ENCODE data around the gene PLA2G4F. TPM values are rescaled to one million over a fixed set of nuclear protein-coding genes. Genes with fewer than 3 reads are reported as not detected.

The PLA2G4F gene
- total and polyA plus RNA-seq, 12 donors, result 0.03 to 13.8 (median 1.7) TPM

DNA sequence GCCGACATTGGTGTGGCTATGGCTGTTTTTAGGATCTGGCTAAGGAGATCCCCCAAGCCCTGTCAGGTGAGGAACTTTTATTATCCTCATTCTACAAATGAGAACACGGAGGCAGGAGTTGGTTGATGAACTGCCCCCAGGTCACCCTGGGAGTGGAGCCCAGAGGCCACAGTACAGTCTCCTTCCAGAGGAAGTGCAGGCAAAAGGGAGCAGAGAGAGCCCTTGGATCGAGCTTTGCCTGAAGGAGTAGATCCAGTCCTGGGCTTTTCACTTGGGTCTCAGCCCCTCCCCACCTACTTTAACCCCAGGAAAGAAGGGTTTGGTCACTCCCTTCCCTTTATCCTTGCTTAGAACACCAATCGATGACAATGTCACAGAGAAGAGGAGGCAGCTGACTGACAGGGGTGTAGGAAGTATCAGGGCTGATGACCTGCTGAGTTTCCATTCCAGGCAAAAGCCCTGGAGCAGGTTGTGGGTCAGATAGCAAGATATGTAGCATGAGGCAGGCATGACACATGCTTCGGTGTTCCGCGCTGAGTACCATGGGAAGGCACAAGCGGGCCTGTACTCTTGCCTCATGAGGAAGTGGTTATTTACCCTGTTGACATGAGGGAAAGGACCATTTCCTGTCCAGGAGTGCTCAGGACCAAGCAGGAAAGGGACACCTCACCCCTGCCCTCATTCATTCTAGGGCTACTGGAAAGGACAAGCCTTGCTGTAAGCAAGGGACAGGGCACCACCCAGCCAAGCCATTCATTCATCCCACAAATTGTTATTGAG, 56.2 kb downstream of the PLA2G4F start:
- Histone ChIP-seq H3K27me3 (no peaks in the 10 kb centered on the region), H3K4me1 (peaks cover 0 to 11% (median 0%) of the 10 kb centered on the region in 9 donors), H3K9me3 (no peaks in the 10 kb centered on the region), H3K36me3 (no peaks in the 10 kb centered on the region), H3K4me3 (no peak overlapping the region), H3K27ac (no peak overlapping the region)
- intact Hi-C loops (cut with DNase I), result no loop called here
- DNase-seq, result no peak
- 70 to 81% methylated on average over 8 of the region's 8 CpGs for WGBS, 2 donors
- TF ChIP-seq, protein P1, sequence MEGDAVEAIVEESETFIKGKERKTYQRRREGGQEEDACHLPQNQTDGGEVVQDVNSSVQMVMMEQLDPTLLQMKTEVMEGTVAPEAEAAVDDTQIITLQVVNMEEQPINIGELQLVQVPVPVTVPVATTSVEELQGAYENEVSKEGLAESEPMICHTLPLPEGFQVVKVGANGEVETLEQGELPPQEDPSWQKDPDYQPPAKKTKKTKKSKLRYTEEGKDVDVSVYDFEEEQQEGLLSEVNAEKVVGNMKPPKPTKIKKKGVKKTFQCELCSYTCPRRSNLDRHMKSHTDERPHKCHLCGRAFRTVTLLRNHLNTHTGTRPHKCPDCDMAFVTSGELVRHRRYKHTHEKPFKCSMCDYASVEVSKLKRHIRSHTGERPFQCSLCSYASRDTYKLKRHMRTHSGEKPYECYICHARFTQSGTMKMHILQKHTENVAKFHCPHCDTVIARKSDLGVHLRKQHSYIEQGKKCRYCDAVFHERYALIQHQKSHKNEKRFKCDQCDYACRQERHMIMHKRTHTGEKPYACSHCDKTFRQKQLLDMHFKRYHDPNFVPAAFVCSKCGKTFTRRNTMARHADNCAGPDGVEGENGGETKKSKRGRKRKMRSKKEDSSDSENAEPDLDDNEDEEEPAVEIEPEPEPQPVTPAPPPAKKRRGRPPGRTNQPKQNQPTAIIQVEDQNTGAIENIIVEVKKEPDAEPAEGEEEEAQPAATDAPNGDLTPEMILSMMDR (IDR thresholded peaks at IDR 0.05), result no peak
- ATAC-seq, result peak in 2 of 8 donors; percentile 39

DNA sequence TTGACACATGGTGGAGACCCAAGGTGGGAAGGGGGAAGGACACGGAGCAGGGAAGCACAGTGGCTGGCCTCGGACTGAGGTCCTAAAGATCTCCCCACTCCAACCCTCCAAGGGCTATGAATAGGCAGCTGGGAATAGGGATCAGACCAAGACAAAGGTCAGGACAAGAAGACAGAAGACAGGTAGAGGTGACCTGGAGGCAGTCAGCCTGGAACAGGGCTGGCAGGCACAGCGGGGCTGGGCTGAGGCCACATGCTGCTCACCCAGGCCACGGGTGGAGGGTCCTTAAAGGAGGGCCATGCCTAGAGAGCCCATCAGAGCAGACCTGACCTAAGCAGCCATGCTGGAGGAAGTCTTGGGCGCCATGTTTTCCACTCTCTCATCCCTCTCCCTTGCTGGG, 59.4 kb downstream of the PLA2G4F start:
- DNase-seq, result no peak
- Histone ChIP-seq H3K4me3 (no peak overlapping the region), H3K27ac (no peak overlapping the region), H3K9me3 (no peaks in the 10 kb centered on the region), H3K27me3 (no peaks in the 10 kb centered on the region), H3K4me1 (peaks cover 0 to 11% (median 0%) of the 10 kb centered on the region in 9 donors), H3K36me3 (no peaks in the 10 kb centered on the region)
- TF ChIP-seq, protein P1 (IDR thresholded peaks at IDR 0.05), result no peak
- 81 to 87% methylated on average over 5 of the region's 5 CpGs for WGBS, 2 donors
- intact Hi-C loops (cut with DNase I), result no loop called here
- no peak for ATAC-seq

DNA sequence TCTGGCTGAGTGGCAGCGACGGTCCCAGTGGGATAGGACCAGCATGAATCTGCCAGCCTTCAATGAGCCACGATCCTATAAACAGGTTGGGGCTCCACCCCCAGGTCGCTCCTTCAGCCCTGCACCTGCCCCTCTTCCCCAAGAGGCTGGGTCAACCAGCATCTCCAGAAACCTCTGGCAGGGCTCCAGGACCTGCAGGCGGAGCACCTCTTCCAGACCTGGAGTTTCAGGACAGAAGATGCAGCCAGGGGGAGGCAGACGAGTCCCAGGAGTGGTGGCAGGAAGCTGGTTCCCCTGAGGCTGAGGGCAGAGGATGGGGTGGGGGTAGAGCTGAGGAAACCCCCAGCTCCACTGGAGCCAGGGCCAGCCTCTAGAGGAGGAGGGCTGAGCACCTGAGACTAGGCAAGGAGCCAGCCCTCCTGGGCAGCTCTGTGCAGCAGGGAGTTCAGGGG, 61.9 kb downstream of the PLA2G4F start, which contains the start of gene PLA2G4D:
Gene PLA2G4D, minus strand, starts transcription at position 51 of the 452 bp plus-strand sequence. CDS start 103 bp downstream, outside the sequence.
- no peaks in the 10 kb centered on the region for H3K9me3 ChIP-seq
- ATAC-seq (no peak), DNase-seq (no peak)
- intact Hi-C loops (cut with DNase I), result no loop called here
- H3K36me3 ChIP-seq, result no peaks in the 10 kb centered on the region
- H3K27me3 ChIP-seq, result no peaks in the 10 kb centered on the region
- H3K27ac ChIP-seq, result no peak within 1 kb of the TSS
- no peak within 1 kb of the TSS for H3K4me3 ChIP-seq
- TF ChIP-seq, protein P1 (IDR thresholded peaks at IDR 0.05), result no peak
- 80 to 89% methylated on average over 6 of the region's 6 CpGs for WGBS, 2 donors
- peaks cover 0 to 9% (median 0%) of the 10 kb centered on the region in 9 donors for H3K4me1 ChIP-seq

DNA sequence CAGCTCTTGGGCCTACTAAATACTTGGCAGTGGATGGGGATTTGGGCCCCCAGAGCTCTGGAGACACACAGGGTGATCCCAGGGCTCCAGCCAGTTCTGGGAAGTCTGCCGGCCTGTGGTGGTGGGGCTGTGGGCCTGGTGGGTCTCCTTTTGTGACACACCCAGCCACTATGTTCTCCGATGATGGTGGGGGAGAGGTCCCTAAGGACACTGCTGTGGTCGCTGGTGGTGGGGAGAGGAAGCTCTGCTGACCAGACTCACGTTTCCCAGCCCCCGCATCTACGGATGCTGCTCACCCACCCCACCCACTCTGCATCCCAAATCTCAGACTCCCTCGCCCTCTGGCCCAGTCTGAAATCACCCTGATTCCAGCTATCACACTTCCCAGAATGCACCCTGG, 62.5 kb downstream of the PLA2G4F start:
- intact Hi-C loops (cut with DNase I), result no loop called here
- WGBS, 2 donors, result 79 to 81% methylated on average over 7 of the region's 7 CpGs

More for the DNA sequence above, 62.5 kb downstream of the PLA2G4F start:
- Histone ChIP-seq H3K27ac (no peak overlapping the region), H3K36me3 (no peaks in the 10 kb centered on the region), H3K4me1 (peaks cover 0 to 12% (median 2%) of the 10 kb centered on the region in 9 donors), H3K4me3 (no peak overlapping the region), H3K9me3 (no peaks in the 10 kb centered on the region), H3K27me3 (no peaks in the 10 kb centered on the region)
- TF ChIP-seq, protein P1 (IDR thresholded peaks at IDR 0.05), result no peak
- ATAC-seq (no peak), DNase-seq (no peak)

Measured in heart right ventricle (tissue), 16 donors.